SK-N-SH (cell line): ENCODE results near the gene HSPA6. TPM values are rescaled to one million over a fixed set of nuclear protein-coding genes. Genes with fewer than 3 reads are reported as not detected.
"Not testable (repeated sequence)": the region's sequence is repeated elsewhere in the genome, so short reads cannot be mapped to it uniquely, and the experiment has no call there.

Experiments used
- CTCF ChIA-PET: fragments of 300-600, 350-600 bp; formaldehyde crosslinking; extraction: SDS; loops from one replicate; lab custom pipeline; 2021; lab: Yijun Ruan, JAX
- POLR2A ChIA-PET: fragments of 350-600 bp; sonication (Branson Sonifier 250); formaldehyde crosslinking; extraction: SDS; loops from one replicate; lab custom pipeline; 2020; ENCODE audit warnings: antibody characterized with exemption, inconsistent platforms; lab: Yijun Ruan, JAX
- DNase-seq: peaks from one replicate; pipeline ENCODE4 v3.0.0; 2012
- H2AFZ ChIP-seq: fragments of 200-600 bp; sonication (generic); 2 replicates; pipeline ENCODE4 v1.8.1; 2016; ENCODE audit warnings: antibody characterized with exemption, mild to moderate bottlenecking, low read depth
- H3F3A ChIP-seq: fragments of 200-600 bp; sonication (generic); replicated peaks from 2 replicates; pipeline ENCODE3; 2016; ENCODE audit warnings: antibody characterized with exemption, mild to moderate bottlenecking; ENCODE audit not compliant: insufficient read depth
- H3K27ac ChIP-seq, 2 experiments: fragments of 200-500 bp in 1 of 2; fragments of 200-600 bp in 1 of 2; sonication (Bioruptor generic) in 1 of 2; sonication (generic), shearing (Covaris generic) in 1 of 2; 2 replicates each; pipeline versions ENCODE4 v1.5.1 to v1.6.1; 2014 to 2016; ENCODE audit warnings: low read depth in 2 of 2, inconsistent platforms in 1 of 2, low read length in 1 of 2, mild to moderate bottlenecking in 1 of 2, mixed read lengths in 1 of 2
- H3K27me3 ChIP-seq: fragments of 200-600 bp; sonication (generic), shearing (Covaris generic); 2 replicates; pipeline ENCODE4 v1.6.1; 2016; ENCODE audit warnings: mixed run types; ENCODE audit not compliant: insufficient read depth
- H3K36me3 ChIP-seq, 2 experiments: fragments of 200-500 bp in 1 of 2; fragments of 200-600 bp in 1 of 2; sonication (Bioruptor generic) in 1 of 2; sonication (generic) in 1 of 2; replicated peaks in 1 of 2; 2 replicates each; pipeline versions ENCODE3 to v1.5.1; 2014 to 2016; ENCODE audit warnings: low read length in 1 of 2, mild to moderate bottlenecking in 1 of 2; ENCODE audit not compliant: insufficient read depth in 2 of 2, control insufficient read depth in 1 of 2
- H3K4me1 ChIP-seq, 2 experiments: fragments of 200-500 bp in 1 of 2; fragments of 200-600 bp in 1 of 2; sonication (Bioruptor generic) in 1 of 2; sonication (generic), shearing (Covaris generic) in 1 of 2; 2 replicates each; pipeline versions ENCODE4 v1.5.1 to v1.6.1; 2014 to 2016; ENCODE audit warnings: low read depth in 1 of 2, low read length in 1 of 2, mixed run types in 1 of 2; ENCODE audit not compliant: insufficient read depth in 2 of 2, control insufficient read depth in 1 of 2
- H3K4me2 ChIP-seq: fragments of 200-600 bp; sonication (generic), shearing (Covaris generic); 2 replicates; pipeline ENCODE4 v1.6.1; 2017; ENCODE audit warnings: mixed run types
- H3K4me3 ChIP-seq, 2 experiments: fragments of 200-500 bp in 1 of 2; fragments of 200-600 bp in 1 of 2; sonication (Bioruptor generic) in 1 of 2; sonication (generic), shearing (Covaris generic) in 1 of 2; 2 replicates each; pipeline versions ENCODE4 v1.5.1 to v1.8.1; 2014 to 2016; ENCODE audit warnings: low read depth in 2 of 2, inconsistent platforms in 1 of 2, low read length in 1 of 2, mild to moderate bottlenecking in 1 of 2, mixed read lengths in 1 of 2, moderate library complexity in 1 of 2
- H3K79me2 ChIP-seq: fragments of 200-600 bp; sonication (generic); 2 replicates; pipeline ENCODE4 v1.8.1; 2017; ENCODE audit warnings: mild to moderate bottlenecking; ENCODE audit not compliant: insufficient read depth
- H3K9ac ChIP-seq: fragments of 200-600 bp; sonication (generic); 2 replicates; pipeline ENCODE4 v1.6.1; 2017; ENCODE audit warnings: mixed run types
- H3K9me2 ChIP-seq: fragments of 200-600 bp; sonication (generic); 2 replicates; pipeline ENCODE4 v1.6.1; 2017; ENCODE audit warnings: mixed run types
- H3K9me3 ChIP-seq: fragments of 200-600 bp; sonication (generic); 2 replicates; pipeline ENCODE4 v1.6.1; 2017; ENCODE audit warnings: mixed run types, mild to moderate bottlenecking, moderate library complexity
- H4K20me1 ChIP-seq: fragments of 200-600 bp; sonication (generic); 2 replicates; pipeline ENCODE4 v1.6.1; 2017; ENCODE audit warnings: mild to moderate bottlenecking, mixed run types; ENCODE audit not compliant: insufficient read depth
- CHD2 ChIP-seq: fragments of 150-350 bp; IDR thresholded peaks from 2 replicates; pipeline ENCODE4 v1.6.1; 2018; ENCODE audit warnings: low read length; ENCODE audit not compliant: partially characterized antibody
- ELF1 ChIP-seq: IDR thresholded peaks from 2 replicates; pipeline ENCODE4 v1.4.0; 2012
- EP300 ChIP-seq, 2 experiments: IDR thresholded peaks; 2 replicates each; pipeline versions ENCODE4 v1.4.0 to v1.6.1; 2012; ENCODE audit warnings: borderline replicate concordance in 1 of 2, low read depth in 1 of 2, low read length in 1 of 2
- FOSL2 ChIP-seq: IDR thresholded peaks from 2 replicates; pipeline ENCODE4 v1.4.0; 2012; ENCODE audit warnings: low read depth, mild to moderate bottlenecking, moderate library complexity, borderline replicate concordance
- FOXJ3 ChIP-seq: sonication (generic); formaldehyde crosslinking; IDR thresholded peaks from 2 replicates; pipeline ENCODE4 v1.5.1; 2020; ENCODE audit warnings: mild to moderate bottlenecking, missing genetic modification reagents
- GABPA ChIP-seq: IDR thresholded peaks from 2 replicates; pipeline ENCODE4 v1.4.0; 2012; ENCODE audit warnings: low read depth, mild to moderate bottlenecking
- GATA2 ChIP-seq: sonication (generic); formaldehyde crosslinking; IDR thresholded peaks from 2 replicates; pipeline ENCODE4 v1.5.0; 2020; ENCODE audit warnings: mild to moderate bottlenecking, missing genetic modification reagents
- MAX ChIP-seq: IDR thresholded peaks from 2 replicates; pipeline ENCODE4 v1.4.0; 2012; ENCODE audit warnings: low read depth
- MXI1 ChIP-seq: IDR thresholded peaks from 2 replicates; pipeline ENCODE4 v1.6.1; 2012; ENCODE audit warnings: mild to moderate bottlenecking, low read depth, low read length, improper control_type of control experiment
- NFIC ChIP-seq: IDR thresholded peaks from 2 replicates; pipeline ENCODE4 v1.4.0; 2012; ENCODE audit warnings: borderline replicate concordance
- NRF1 ChIP-seq: IDR thresholded peaks from 2 replicates; pipeline ENCODE4 v1.6.1; 2012; ENCODE audit warnings: low read depth, mild to moderate bottlenecking, low read length
- RCOR1 ChIP-seq: fragments of 150-350 bp; IDR thresholded peaks from 2 replicates; pipeline ENCODE4 v1.6.1; 2017; ENCODE audit warnings: antibody characterized with exemption, low read length
- RXRA ChIP-seq: IDR thresholded peaks from 2 replicates; pipeline ENCODE4 v1.4.0; 2012; ENCODE audit warnings: low read depth, mild to moderate bottlenecking, borderline replicate concordance
- SMC3 ChIP-seq: IDR thresholded peaks from 2 replicates; pipeline ENCODE4 v1.6.1; 2012; ENCODE audit warnings: low read depth, low read length, improper control_type of control experiment
- TEAD4 ChIP-seq: IDR thresholded peaks from 2 replicates; pipeline ENCODE4 v1.4.0; 2012; ENCODE audit warnings: mild to moderate bottlenecking, borderline replicate concordance; ENCODE audit not compliant: insufficient read depth
- USF2 ChIP-seq: fragments of 150-350 bp; IDR thresholded peaks from 2 replicates; pipeline ENCODE4 v1.6.1; 2017; ENCODE audit warnings: antibody characterized with exemption, low read length, low read depth, borderline replicate concordance
- WGBS: methylation state at CpG from one replicate; pipeline ENCODE4 v1.1.6; 2017; ENCODE audit warnings: low lambda C conversion rate; 5-methylcytosine and 5-hydroxymethylcytosine counted together
- polyA plus RNA-seq, 3 experiments: library from polyadenylated mRNA; depleted of rRNA; stranded (reverse); fragments of >200 nt; gene quantifications; 2 replicates each; pipeline ENCODE4 v1.2.3, GENCODE V29; 2012

HSPA6 gene
- polyA plus RNA-seq, 1 of the 3 experiments (the other 2 are of a cell fraction), result 0.07 TPM

- H3K36me3 ChIP-seq, H3K79me2 ChIP-seq, H3K9me2 ChIP-seq, H3F3A ChIP-seq, H3K9me3 ChIP-seq, CTCF ChIA-PET, H4K20me1 ChIP-seq, H3K4me1 ChIP-seq, H3K27me3 ChIP-seq: not testable (repeated sequence)
- whole genome bisulfite sequencing, result 1% methylated on average over 41 of the region's 56 CpGs
- H3K4me2 ChIP-seq, result peak overlapping the region; percentile 78
- peak overlapping the region; percentile 89 for H2AFZ ChIP-seq
- TF ChIP-seq ELF1 (peak; percentile 27; the same call in 1 of the 2 replicates), TEAD4 (peak; percentile 86), CHD2 (peak; percentile 28), MXI1 (0 out of 2 replicates have a peak, but pooled peaks have one; percentile 8), MAX (0 out of 2 replicates have a peak, but pooled peaks have one; percentile 20), GABPA (peak; percentile 48), NRF1 (0 out of 2 replicates have a peak, but pooled peaks have one; percentile 5), RXRA (peak; percentile 66), GATA2 (CRISPR knock-in tag) (peak; percentile 25; the same call in 1 of the 2 replicates), FOSL2 (peak; percentile 62; the same call in 1 of the 2 replicates), EP300 (IDR thresholded peaks at IDR 0.05; ENCODE audit: borderline replicate concordance in 1 of 2, low read depth in 1 of 2, low read length in 1 of 2) (0 out of 4 replicates have a peak, but pooled peaks of 1 of the 2 experiments have one; percentile 21)
- POLR2A ChIA-PET, result interaction anchor here (1.2 kb wide), 1 partner anchor 219 kb away, joined by 5 read pairs; the partner anchor contains the start of gene DUSP12
- H3K4me3 ChIP-seq, result peak overlapping the region; percentile 66 to 75
- DNase-seq, result peak; percentile 77
- peak overlapping the region; percentile 63; the same call in 1 of the 2 replicates for H3K9ac ChIP-seq
- H3K27ac ChIP-seq, result peak overlapping the region; percentile 43 to 65
These were observed 6.6 kb downstream of the HSPA6 start for GRCh38 chr1:161530671-161531641.

- no peak for DNase-seq
- no peak for TF ChIP-seq MXI1
- TF ChIP-seq SMC3, result no peak
- TF ChIP-seq RCOR1, result no peak
- TF ChIP-seq GABPA, result no peak
- no peak for TF ChIP-seq NFIC
- no peak for TF ChIP-seq FOXJ3 (CRISPR knock-in tag)
- TF ChIP-seq USF2, result no peak
- no peak for TF ChIP-seq FOSL2
- POLR2A ChIA-PET, result no interaction called here
- 41% methylated on average over 22 of the region's 22 CpGs for WGBS
- Histone ChIP-seq H3K9me3 (no peaks in the 10 kb centered on the region), H3K9ac (no peak overlapping the region), H3K4me1 (peaks cover 5 to 7% of the 10 kb centered on the region in 2 experiments; a peak in 2 of 4 replicates), H3K79me2 (no peaks in the 10 kb centered on the region), H3K36me3 (no peaks in the 10 kb centered on the region), H4K20me1 (no peaks in the 10 kb centered on the region), H3K27ac (no peak overlapping the region; a peak in 1 of 4 replicates), H3F3A (peaks cover 9% of the 10 kb centered on the region), H3K9me2 (no peaks in the 10 kb centered on the region), H2AFZ (peak overlapping the region; percentile 89), H3K27me3 (peaks cover 7% of the 10 kb centered on the region; the same call in 1 of the 2 replicates), H3K4me2 (peak overlapping the region; percentile 78), H3K4me3 (peak overlapping the region; percentile 66 to 75; a peak in 2 of 4 replicates)
- CTCF ChIA-PET, result interaction anchor here (0.6 to 1.5 kb wide), 3 partner anchors 27 to 287 kb away, joined by 3 to 4 read pairs (median 3); partner anchors contain the start of gene FCGR2A
These were observed 7.8 kb downstream of the HSPA6 start for GRCh38 chr1:161531986-161532643.

GRCh38 chr1:161532644-161533567 is 8.6 kb downstream of the HSPA6 start:
- H3F3A ChIP-seq, H3K9ac ChIP-seq, H3K4me3 ChIP-seq, H3K4me2 ChIP-seq, H3K27me3 ChIP-seq, H4K20me1 ChIP-seq, POLR2A ChIA-PET, H3K4me1 ChIP-seq, H3K36me3 ChIP-seq, DNase-seq, H3K9me2 ChIP-seq, H3K27ac ChIP-seq, H3K79me2 ChIP-seq, H3K9me3 ChIP-seq: not testable (repeated sequence)
- CTCF ChIA-PET, result interaction anchor here (1.5 kb wide), 1 partner anchor 206 kb away, joined by 4 read pairs; no protein-coding TSS in a partner anchor
- H2AFZ ChIP-seq, result peak overlapping the region; percentile 65; the same call in 1 of the 2 replicates
- 29% methylated on average over 15 of the region's 16 CpGs for WGBS
